ENCODE results near the gene PTPRN. TPM values are rescaled to one million over a fixed set of nuclear protein-coding genes. Genes with fewer than 3 reads are reported as not detected.

PTPRN gene
- total and polyA plus RNA-seq, 2 of the 4 experiments (the other 2 are of a cell fraction): 5.2 to 22.0 TPM

DNA sequence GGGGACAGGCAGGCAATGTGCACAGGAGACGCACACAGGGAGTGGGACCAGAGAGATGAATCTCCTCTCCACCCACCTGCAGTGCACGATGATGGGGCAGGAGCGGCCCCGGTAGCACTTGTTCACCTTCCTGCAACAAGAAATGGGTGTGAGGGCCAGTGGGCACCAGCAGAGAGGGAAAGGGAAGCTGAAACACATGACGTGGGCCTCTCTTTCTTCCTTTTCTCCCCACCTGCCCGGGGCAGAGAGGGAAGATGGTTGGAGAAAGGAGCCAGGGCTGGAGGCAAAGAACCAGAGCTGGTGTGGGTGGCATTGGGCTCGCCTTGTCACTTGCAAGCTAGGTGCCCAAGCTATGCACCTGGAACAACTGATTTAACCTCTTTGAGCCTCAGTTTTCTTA is 17.8 kb downstream of the PTPRN start:
- Histone ChIP-seq H3K9ac (ENCODE audit: low read depth, low read length) (no peak overlapping the region), H4K20me1 (ENCODE audit: insufficient read depth, low read length) (peaks cover 4% of the 10 kb centered on the region; the same call in 1 of the 2 replicates), H2AFZ (replicated peaks; ENCODE audit: low read length, poor library complexity) (no peak overlapping the region), H3K36me3 (ENCODE audit: control insufficient read depth, insufficient read depth, low read length) (peaks cover 6% of the 10 kb centered on the region; the same call in 1 of the 2 replicates), H4K5ac (ENCODE audit: low read depth, low read length) (no peak overlapping the region), H3K27ac (ENCODE audit: insufficient read depth, low read length) (no peak overlapping the region), H2BK15ac (ENCODE audit: low read depth, low read length) (no peak overlapping the region), H3K14ac (replicated peaks; ENCODE audit: low read depth, low read length) (no peak overlapping the region), H3K27me3 (ENCODE audit: control insufficient read depth, insufficient read depth, low read length) (no peaks in the 10 kb centered on the region), H2BK20ac (ENCODE audit: low read depth, low read length) (no peak overlapping the region), H2AK9ac (replicated peaks; ENCODE audit: low read depth, low read length, poor library complexity) (no peak overlapping the region), H4K8ac (ENCODE audit: low read depth in 2 of 2, low read length in 2 of 2) (no peak overlapping the region), H2BK120ac (ENCODE audit: low read depth, low read length) (no peak overlapping the region), H3K18ac (ENCODE audit: low read depth, low read length) (no peak overlapping the region), H3K4me2 (ENCODE audit: low read depth, low read length) (no peak overlapping the region), H3K9me3 (ENCODE audit: control insufficient read depth, insufficient read depth, low read length) (no peaks in the 10 kb centered on the region), H3K79me1 (ENCODE audit: low read depth in 1 of 2, low read length in 2 of 2) (no peaks in the 10 kb centered on the region), H3K9me1 (ENCODE audit: insufficient read depth, low read length) (peaks cover 11% of the 10 kb centered on the region; the same call in 1 of the 2 replicates), H4K91ac (ENCODE audit: insufficient read depth, low read depth, low read length) (no peak overlapping the region), H3K4me1 (ENCODE audit: control insufficient read depth, insufficient read depth, low read length) (peaks cover 17% of the 10 kb centered on the region), H3K56ac (ENCODE audit: extremely low read depth, insufficient read depth, low read length) (no peak overlapping the region), H2AK5ac (ENCODE audit: low read depth, low read length) (no peak overlapping the region), H3K4me3 (ENCODE audit: insufficient read depth, low read depth, low read length) (no peak overlapping the region), H2BK5ac (ENCODE audit: low read depth, low read length, poor library complexity, severe bottlenecking) (no peak overlapping the region), H3K4ac (ENCODE audit: low read depth, low read length) (no peak overlapping the region), H3K23ac (ENCODE audit: low read depth, low read length) (no peak overlapping the region)
- WGBS, 2 experiments (ENCODE audit: extremely low coverage in 2 of 2, insufficient read length in 1 of 2): no CpG with 5 or more reads among the region's 7 CpGs
- intact Hi-C loops (cut with micrococcal nuclease) (no loop called here), dilution Hi-C loops (cut with HindIII; ENCODE audit: low sequenced_read_pairs, unreplicated experiment) (no loop called here), in situ Hi-C loops (cut with MboI; ENCODE audit: low sequenced_read_pairs) (no loop called here)
- BruUV-seq (replicated peaks): no TSS peak
- ATAC-seq (ENCODE audit: low read depth): no peak
- ChIA-PET POLR2A (ENCODE audit: unreplicated experiment) (no interaction called here), CTCF (interaction anchor here (0.6 kb wide), 1 partner anchor 61 kb away, joined by 3 read pairs; no protein-coding TSS in a partner anchor)
- DNase-seq: no peak
- TF ChIP-seq MAZ (IDR thresholded peaks at IDR 0.05; ENCODE audit: borderline replicate concordance, low read depth, low read length): no peak
